Peyer's patch (tissue), 4 donors: ENCODE data around the gene DNAL4. TPM values are rescaled to one million over a fixed set of nuclear protein-coding genes. Genes with fewer than 3 reads are reported as not detected.

Source experiments
- DNase-seq, 3 donors: peaks; one replicate each; pipeline ENCODE4 v3.0.0-alpha.2; 2017 to 2019
- H3K27ac ChIP-seq, 4 donors: fragments of 200-600 bp; sonication (generic); one replicate each; pipeline ENCODE4 v1.5.1; 2016 to 2019
- H3K27me3 ChIP-seq, 2 donors: fragments of 200-600 bp; sonication (generic); one replicate each; pipeline ENCODE4 v1.5.1; 2019
- H3K36me3 ChIP-seq, 3 donors: fragments of 200-600 bp; sonication (generic); one replicate each; pipeline ENCODE4 v1.5.1; 2016 to 2019
- H3K4me1 ChIP-seq, 4 donors: fragments of 200-600 bp; sonication (generic); one replicate each; pipeline ENCODE4 v1.5.1; 2016 to 2019
- H3K4me3 ChIP-seq, 4 donors: fragments of 200-600 bp; sonication (generic); 1 replicate in 3 of 4; 2 replicates in 1 of 4; pipeline ENCODE4 v1.5.1; 2016 to 2019; ENCODE audit warnings: mild to moderate bottlenecking in 1 of 4
- H3K9me3 ChIP-seq, 4 donors: fragments of 200-600 bp; sonication (generic); one replicate each; pipeline ENCODE4 v1.5.1; 2016 to 2019; ENCODE audit warnings: mild to moderate bottlenecking in 1 of 4
- POLR2A ChIP-seq, 2 donors: fragments of 450-650 bp; IDR thresholded peaks; one replicate each; pipeline ENCODE4 v1.5.1; 2017; ENCODE audit warnings: antibody characterized with exemption in 2 of 2, mild to moderate bottlenecking in 2 of 2, moderate library complexity in 2 of 2
- small RNA-seq, 2 donors: library from RNA; depleted of rRNA; stranded (forward); fragments of <200 nt; gene quantifications; one replicate each; pipeline ENCODE3, GENCODE V24; 2016
- total RNA-seq, 4 donors: library from RNA; depleted of rRNA; stranded (reverse); fragments of >200 nt; gene quantifications; one replicate each; pipeline ENCODE4 v1.1.0, GENCODE V29; 2016
- TF ChIP-seq, protein P1 (sequence below), 6 experiments: fragments of 450-650 bp in 4 of 6; fragments of 200-600 bp in 2 of 6; sonication (generic) in 1 of 6; IDR thresholded peaks; one replicate each; pipeline ENCODE4 v1.5.1; 2017 to 2019; ENCODE audit warnings: antibody characterized with exemption in 6 of 6, mild to moderate bottlenecking in 3 of 6, moderate library complexity in 1 of 6

The DNAL4 gene
- total RNA-seq, 4 donors from 2014 or later: 15.2 to 21.6 (median 16.2) TPM; not detected in 1

DNA sequence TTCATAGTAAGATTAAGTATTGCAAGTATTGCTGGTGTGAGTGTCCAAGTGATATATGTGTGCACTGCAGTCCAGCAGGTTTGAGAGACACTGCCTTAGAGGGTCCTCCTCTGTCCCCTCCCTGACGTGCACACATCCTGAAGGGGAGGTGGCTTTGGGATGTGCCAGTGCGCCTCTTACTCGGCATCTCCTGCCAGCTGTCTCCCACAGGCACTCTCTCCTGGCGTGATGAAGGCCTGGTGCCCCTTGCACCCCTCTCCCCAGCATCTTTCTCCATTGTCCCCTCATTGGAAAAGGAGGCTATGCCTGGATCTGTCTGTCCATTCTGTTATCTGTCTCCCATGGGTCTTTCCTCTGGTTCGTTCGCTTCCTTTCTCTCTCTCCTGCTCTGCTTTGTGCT lies 64.0 kb downstream of the DNAL4 start:
- Histone ChIP-seq H3K4me1 (peaks cover 0 to 29% (median 1%) of the 10 kb centered on the region in 4 donors), H3K9me3 (no peaks in the 10 kb centered on the region), H3K4me3 (no peak overlapping the region), H3K36me3 (peaks cover 0 to 82% (median 5%) of the 10 kb centered on the region in 3 donors), H3K27me3 (no peaks in the 10 kb centered on the region), H3K27ac (no peak overlapping the region)
- TF ChIP-seq, protein P1, sequence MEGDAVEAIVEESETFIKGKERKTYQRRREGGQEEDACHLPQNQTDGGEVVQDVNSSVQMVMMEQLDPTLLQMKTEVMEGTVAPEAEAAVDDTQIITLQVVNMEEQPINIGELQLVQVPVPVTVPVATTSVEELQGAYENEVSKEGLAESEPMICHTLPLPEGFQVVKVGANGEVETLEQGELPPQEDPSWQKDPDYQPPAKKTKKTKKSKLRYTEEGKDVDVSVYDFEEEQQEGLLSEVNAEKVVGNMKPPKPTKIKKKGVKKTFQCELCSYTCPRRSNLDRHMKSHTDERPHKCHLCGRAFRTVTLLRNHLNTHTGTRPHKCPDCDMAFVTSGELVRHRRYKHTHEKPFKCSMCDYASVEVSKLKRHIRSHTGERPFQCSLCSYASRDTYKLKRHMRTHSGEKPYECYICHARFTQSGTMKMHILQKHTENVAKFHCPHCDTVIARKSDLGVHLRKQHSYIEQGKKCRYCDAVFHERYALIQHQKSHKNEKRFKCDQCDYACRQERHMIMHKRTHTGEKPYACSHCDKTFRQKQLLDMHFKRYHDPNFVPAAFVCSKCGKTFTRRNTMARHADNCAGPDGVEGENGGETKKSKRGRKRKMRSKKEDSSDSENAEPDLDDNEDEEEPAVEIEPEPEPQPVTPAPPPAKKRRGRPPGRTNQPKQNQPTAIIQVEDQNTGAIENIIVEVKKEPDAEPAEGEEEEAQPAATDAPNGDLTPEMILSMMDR (IDR thresholded peaks at IDR 0.05): no peak
- TF ChIP-seq POLR2A (IDR thresholded peaks at IDR 0.05): no peak
- no peak for DNase-seq

DNA sequence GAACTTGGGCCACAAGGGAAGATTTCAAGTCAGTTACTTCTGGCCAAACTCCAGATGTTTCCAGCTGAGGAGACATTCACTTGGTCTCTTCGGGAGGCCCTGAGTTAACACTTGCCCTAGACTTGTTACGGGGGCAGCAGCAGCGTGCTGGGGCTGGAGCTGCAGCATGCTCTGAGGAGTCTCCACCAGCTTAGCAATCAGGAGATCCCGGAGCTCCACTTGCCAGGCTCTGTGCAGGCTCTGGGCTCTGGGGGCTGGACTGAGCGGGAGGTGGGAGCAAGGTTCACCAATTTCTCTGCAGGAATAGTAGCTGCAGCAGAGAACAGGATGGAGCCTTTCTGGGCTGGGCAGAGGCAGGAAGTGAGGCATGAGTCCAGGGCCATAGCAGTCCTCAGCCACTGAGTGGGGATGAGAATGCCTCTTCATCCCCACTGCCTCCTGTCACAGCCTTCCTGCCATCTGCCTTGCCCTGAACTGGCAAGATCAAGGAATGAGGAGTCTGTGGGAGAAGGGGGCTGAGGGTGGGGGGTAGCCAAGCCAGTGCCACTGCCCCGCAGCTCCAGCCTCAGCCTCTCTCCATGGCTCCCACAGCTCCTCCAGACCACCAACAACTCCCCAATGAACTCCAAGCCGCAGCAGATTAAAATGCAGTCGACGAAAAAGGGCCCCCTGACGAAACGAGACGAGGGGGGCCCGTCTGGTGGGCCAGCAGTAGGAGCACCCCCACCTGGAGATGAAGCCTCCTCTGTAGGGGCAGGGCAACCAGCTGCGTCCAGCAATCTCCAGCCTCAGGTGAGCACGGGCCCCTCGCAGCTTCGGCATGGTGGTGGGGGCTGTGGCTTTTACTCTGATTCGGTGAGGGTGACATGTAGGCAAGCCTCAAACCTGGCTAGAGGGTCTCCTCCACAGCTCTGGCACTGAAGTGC lies 64.8 kb downstream of the DNAL4 start:
- Histone ChIP-seq H3K9me3 (no peaks in the 10 kb centered on the region), H3K27me3 (no peaks in the 10 kb centered on the region), H3K4me3 (no peak overlapping the region), H3K4me1 (peaks cover 0 to 21% (median 1%) of the 10 kb centered on the region in 4 donors), H3K36me3 (peaks cover 0 to 88% (median 5%) of the 10 kb centered on the region in 3 donors), H3K27ac (no peak overlapping the region)
- no peak for TF ChIP-seq POLR2A (IDR thresholded peaks at IDR 0.05)
- TF ChIP-seq, protein P1 (IDR thresholded peaks at IDR 0.05): no peak
- DNase-seq: no peak

Small RNA genes within 50 kb of the gene (small RNA-seq; reads per million reads assigned to genes)
- 0 reads per million in 2 donors for gene AL021707.8

Other genes starting within 250 kb of the DNAL4 start
- 1 to 10 TPM in 1 of 4 donors, not detected in 3; 4.2 TPM for gene DMC1, start 224.0 kb downstream of the DNAL4 start, total RNA-seq
- gene FAM227A, start 137.8 kb downstream of the DNAL4 start, total RNA-seq: 10 to 100 TPM in 1 of 4 donors, 1 to 10 TPM in 1, not detected in 2; 2.6 to 18.2 TPM
- gene CBY1, start 137.5 kb downstream of the DNAL4 start, total RNA-seq: 10 to 100 TPM in 2 of 4 donors, 1 to 10 TPM in 2; 6.6 to 19.5 (median 12.3) TPM
- 10 to 100 TPM; 19.6 to 35.5 (median 28.9) TPM for gene TOMM22, start 112.2 kb downstream of the DNAL4 start, total RNA-seq
- gene JOSD1, start 93.2 kb downstream of the DNAL4 start, total RNA-seq: 100 to 1,000 TPM in 3 of 4 donors, 10 to 100 TPM in 1; 77.6 to 156 (median 121) TPM
- gene GTPBP1, start 88.2 kb downstream of the DNAL4 start, total RNA-seq: 100 to 1,000 TPM in 3 of 4 donors, 10 to 100 TPM in 1; 72.5 to 182 (median 131) TPM
- 100 to 1,000 TPM; 171 to 291 (median 248) TPM for gene SUN2, start 38.1 kb downstream of the DNAL4 start, total RNA-seq
- gene NPTXR, start 49.9 kb upstream of the DNAL4 start, total RNA-seq: 1 to 10 TPM in 2 of 4 donors, under 1 TPM in 2; 0.53 to 2.8 (median 1.1) TPM
- gene CBX6, start 78.1 kb upstream of the DNAL4 start, total RNA-seq: 10 to 100 TPM in 2 of 4 donors, 1 to 10 TPM in 2; 7.0 to 35.5 (median 10.7) TPM
- 1 to 10 TPM in 1 of 4 donors, not detected in 3; 9.1 TPM for gene APOBEC3A, start 163.5 kb upstream of the DNAL4 start, total RNA-seq
- 1 to 10 TPM in 3 of 4 donors, not detected in 1; 1.1 to 2.7 (median 1.9) TPM for gene APOBEC3B, start 188.2 kb upstream of the DNAL4 start, total RNA-seq
- gene APOBEC3C, start 220.1 kb upstream of the DNAL4 start, total RNA-seq: 10 to 100 TPM in 1 of 4 donors, 1 to 10 TPM in 3; 4.1 to 35.5 (median 4.4) TPM
- gene APOBEC3D, start 227.0 kb upstream of the DNAL4 start, total RNA-seq: 1 to 10 TPM; 2.6 to 8.3 (median 3.6) TPM
- 1 to 10 TPM in 3 of 4 donors, under 1 TPM in 1; 0.70 to 8.3 (median 1.6) TPM for gene APOBEC3F, start 246.7 kb upstream of the DNAL4 start, total RNA-seq